T-helper 1 cell treated with Interleukin-12 subunit alpha and Interleukin-12 subunit beta and Interleukin-4 antibody, amounts not matched to agents 30 ng/mL and 1 ng/mL, for 36 hours (primary cell): Measurements from ENCODE around the gene SYNDIG1. TPM values are rescaled to one million over a fixed set of nuclear protein-coding genes. Genes with fewer than 3 reads are reported as not detected.

Source experiments
- intact Hi-C: fragments of 100-400 bp; cut with micrococcal nuclease; formaldehyde crosslinking; loops from one replicate; pipeline ENCODE4 v1.15.1; 2024
- total RNA-seq: library from RNA; stranded (reverse); gene quantifications from 2 replicates; pipeline ENCODE4 v1.2.3, GENCODE V29; 2022

SYNDIG1 gene
- total RNA-seq, 1 donor from 2014 or later = not detected

GRCh38 chr20:24522452-24523330 lies 53.3 kb downstream of the SYNDIG1 start:
- intact Hi-C loops = no loop called here

DNA sequence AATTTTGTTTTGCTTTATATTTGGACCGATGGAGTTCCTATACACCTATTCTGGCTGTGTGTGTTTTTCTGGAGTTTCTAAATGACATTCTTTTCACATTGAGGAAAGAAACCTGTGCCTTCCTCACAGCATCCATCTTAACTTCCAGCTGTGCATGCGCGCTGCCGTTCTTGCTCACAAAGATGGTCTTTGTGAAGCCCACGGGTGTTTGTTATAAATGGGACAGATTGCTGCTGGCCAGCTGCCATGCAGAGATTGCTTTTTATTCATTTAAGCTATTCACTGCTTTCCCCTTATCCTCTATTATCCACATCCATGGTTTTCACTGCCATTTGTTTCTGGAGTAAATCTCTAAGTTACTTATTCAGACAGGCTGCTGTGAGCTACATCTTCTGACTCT lies 54.2 kb downstream of the SYNDIG1 start:
- intact Hi-C loops = no loop called here

DNA sequence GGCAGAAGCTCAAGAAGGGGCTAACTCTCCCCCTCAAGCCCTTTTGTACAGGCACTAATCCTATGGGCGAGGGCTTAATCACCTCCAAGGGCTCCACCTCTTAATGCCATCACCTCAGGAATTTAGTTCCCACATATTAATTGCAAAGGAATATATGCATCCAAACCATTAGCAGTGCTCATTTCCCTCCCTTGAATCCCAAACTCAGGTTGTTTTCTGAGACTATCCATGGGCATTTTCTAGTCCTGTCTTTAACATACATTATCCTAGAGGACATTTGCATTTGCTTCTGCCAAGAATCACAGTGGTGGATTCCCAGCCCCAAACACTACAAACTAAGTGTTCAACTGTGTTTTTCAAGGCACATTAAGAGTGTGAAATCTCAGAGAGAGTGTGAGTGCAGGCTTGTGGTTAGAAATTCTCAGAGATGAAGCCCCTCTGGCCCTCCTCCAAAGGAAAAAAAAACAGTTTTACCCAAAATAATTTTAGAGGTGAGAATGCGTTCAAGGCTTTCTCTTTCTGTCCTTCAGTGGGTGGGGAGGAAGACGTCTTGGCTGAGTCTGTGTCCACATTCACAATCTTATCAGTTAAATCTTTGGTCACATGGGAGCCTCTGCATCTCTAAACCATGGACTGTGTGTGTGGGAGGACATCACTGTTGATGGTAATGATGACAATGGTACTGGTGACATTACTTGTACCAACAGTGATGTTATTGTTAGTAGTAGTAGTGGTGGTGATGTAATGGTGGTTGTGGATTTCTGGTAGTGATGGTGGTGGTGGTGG lies 59.3 kb downstream of the SYNDIG1 start:
- intact Hi-C loops = no loop called here

- intact Hi-C loops = no loop called here
These were observed 59.9 kb downstream of the SYNDIG1 start for GRCh38 chr20:24529369-24529719.

DNA sequence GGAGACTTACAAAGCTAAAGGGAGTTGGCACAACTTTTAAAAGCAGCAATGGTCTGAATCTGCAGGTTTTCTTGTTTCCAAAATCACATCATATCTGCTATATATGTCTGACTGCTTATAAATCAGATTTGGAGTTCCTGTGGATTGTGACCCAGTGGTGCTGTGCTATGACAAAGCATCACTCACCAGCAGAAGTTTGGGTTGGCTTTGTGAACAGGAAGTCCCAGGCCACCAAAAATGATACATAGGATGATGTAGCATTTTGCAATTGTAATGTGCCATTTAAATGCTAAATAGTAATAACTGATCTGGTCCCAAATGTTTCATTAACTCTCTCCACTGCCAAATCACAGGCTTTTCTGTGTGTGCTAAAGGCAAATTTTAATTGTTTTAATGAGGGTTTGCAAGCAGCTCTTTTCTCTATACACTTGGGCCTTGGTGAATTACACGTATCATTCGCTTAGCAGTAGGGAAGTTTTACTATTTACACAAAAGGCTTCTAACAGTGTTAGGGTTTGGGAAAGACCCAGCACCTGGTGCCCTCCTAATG lies 60.8 kb downstream of the SYNDIG1 start:
- intact Hi-C loops = no loop called here

- intact Hi-C loops = no loop called here
These were observed 61.8 kb downstream of the SYNDIG1 start for GRCh38 chr20:24531202-24531601.

DNA sequence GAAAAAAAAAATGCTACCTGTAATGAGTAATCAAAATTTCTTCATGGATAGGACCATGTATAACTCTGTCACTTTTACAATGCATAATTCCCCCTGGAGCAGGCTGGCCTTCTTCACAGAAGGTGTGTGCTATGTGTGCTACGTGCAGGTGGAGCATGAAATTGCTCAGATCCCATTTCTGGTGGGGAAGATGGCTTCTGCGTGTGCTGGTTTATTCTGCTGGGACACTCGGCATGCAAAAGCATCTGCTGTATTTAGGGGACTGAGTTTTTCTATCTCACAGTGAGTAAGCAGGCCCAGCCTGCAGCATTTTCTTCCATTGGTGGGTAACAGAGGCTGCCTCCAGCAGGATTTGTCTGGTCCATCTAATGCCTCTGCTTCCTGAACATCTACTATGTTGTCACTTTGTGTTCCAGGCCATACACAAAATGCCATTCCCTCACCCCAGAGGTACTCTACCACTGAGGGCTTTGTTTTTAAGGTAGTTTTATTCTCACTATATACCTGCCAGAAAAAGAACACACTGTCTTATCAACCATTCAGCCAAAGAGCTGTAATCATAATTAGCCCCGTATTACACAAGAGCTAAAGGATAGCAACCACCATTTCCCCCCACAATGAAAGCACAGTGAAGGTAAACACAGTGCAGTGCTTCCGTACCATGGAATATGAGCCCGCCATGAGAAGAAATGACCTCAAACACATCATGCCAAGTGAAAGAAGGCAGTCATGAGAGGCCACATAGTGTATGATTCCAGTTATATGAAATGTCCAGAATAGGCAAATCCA lies 62.4 kb downstream of the SYNDIG1 start:
- intact Hi-C loops = no loop called here

GRCh38 chr20:24533449-24533848 lies 64.0 kb downstream of the SYNDIG1 start:
- intact Hi-C loops = no loop called here

GRCh38 chr20:24534282-24534681 lies 64.9 kb downstream of the SYNDIG1 start:
- intact Hi-C loops = no loop called here

GRCh38 chr20:24535941-24536730 lies 66.7 kb downstream of the SYNDIG1 start:
- intact Hi-C loops = no loop called here

GRCh38 chr20:24537210-24537609 lies 67.8 kb downstream of the SYNDIG1 start:
- intact Hi-C loops = no loop called here

DNA sequence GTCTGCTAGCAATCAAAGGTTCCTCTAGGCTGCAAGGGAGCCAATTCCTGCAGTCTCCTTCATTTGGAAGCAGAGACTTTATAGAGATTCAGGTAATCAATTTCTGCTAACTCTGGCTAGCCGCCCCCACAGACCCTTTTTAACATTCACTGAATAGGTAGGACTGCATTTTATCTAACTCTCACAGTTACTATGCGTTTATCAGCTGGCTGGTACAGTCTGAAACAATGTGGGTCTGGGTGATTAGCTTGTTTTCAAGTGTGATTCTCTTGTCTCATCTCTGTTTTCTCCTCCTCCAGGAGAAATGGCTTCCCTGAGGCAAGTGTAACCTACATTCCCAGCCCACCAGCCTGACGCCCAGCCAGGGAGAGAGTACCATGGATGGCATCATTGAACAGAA lies 73.3 kb downstream of the SYNDIG1 start:
- intact Hi-C loops = no loop called here

DNA sequence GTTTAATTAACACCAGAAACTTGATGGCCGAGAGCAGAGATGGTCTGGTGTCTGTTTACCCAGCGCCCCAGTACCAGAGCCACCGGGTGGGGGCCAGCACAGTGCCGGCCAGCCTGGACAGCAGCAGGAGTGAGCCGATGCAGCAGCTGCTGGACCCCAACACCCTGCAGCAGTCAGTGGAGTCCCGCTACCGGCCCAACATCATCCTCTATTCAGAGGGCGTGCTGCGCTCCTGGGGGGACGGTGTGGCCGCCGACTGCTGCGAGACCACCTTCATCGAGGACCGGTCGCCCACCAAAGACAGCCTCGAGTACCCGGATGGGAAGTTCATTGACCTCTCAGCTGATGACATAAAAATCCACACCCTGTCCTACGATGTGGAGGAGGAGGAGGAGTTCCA lies 73.7 kb downstream of the SYNDIG1 start:
- intact Hi-C loops = no loop called here

DNA sequence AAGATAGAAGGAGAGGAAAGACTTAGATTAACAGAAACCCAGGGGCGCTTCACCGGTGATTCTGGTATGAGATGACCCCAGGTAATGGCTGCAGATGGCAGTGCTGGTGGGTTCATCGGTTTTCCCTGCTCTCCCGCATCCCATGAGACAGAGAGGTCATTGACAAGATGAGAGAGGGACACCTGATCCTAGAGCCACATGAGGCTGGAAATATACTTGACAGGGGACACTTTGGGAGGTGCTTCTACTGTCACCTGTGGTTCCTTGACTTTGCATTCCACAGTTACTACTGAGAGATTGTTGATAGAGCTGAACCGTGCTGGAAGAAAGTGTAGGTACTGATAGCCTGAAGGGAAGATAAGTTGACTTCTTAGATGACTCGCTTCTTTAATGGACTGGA lies 74.3 kb downstream of the SYNDIG1 start:
- intact Hi-C loops = no loop called here

GRCh38 chr20:24544371-24544770 lies 74.9 kb downstream of the SYNDIG1 start:
- intact Hi-C loops = no loop called here

GRCh38 chr20:24545168-24545567 lies 75.7 kb downstream of the SYNDIG1 start:
- intact Hi-C loops = no loop called here

DNA sequence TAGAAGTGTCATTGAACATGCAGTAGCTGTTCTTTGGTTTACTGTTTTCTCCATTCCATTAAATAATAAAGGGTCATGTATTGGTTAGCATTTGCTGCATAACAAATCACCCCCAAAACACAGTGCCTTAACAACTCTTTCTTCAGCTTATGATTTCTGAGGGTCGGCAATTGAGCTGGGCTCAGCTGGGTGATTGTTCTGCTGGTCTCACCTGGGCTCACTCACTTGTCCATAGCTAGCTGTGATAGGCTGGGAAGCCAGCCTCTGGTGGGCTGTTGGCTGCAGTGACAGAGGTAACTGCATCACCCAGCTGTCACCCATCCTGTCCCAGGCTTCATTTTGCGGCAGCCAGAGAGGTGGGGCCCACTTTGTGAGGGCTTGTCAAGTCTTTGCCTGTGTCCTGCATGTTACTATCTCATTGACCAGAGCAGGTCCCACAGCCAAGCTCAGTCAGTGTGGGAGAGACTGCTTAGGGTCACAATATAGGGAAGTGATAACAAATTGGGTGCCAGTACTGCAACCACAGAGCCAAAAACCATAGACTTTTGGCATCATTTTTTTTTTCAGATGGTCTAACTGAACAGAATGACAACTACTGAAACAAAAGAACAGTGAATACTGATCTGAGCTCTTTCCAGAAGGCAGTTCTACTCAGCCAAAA lies 76.9 kb downstream of the SYNDIG1 start:
- intact Hi-C loops = no loop called here

GRCh38 chr20:24547967-24548366 lies 78.5 kb downstream of the SYNDIG1 start:
- intact Hi-C loops = no loop called here

- intact Hi-C loops = no loop called here
These were observed 89.8 kb downstream of the SYNDIG1 start for GRCh38 chr20:24559114-24559732.
